ENCODE measurements around the gene AGBL5. TPM values are rescaled to one million over a fixed set of nuclear protein-coding genes. Genes with fewer than 3 reads are reported as not detected.

AGBL5 gene
- polyA plus RNA-seq, 2 of the 4 experiments (the other 2 are of a cell fraction), result 25.5 to 52.7 TPM

- TF ChIP-seq ESRRA (IDR thresholded peaks at IDR 0.05; ENCODE audit: borderline replicate concordance, low read length) (no peak), HEYL (CRISPR knock-in tag; IDR thresholded peaks at IDR 0.05) (no peak), PBX3 (IDR thresholded peaks at IDR 0.05) (no peak)
Observed at GRCh38 chr2:27018142-27018541, 33.3 kb upstream of the AGBL5 start (continued).

- H3K4me3 ChIP-seq, result no peak overlapping the region
- CTCF ChIA-PET, result interaction anchor here (1.1 to 12.2 kb wide), 6 partner anchors 14 to 414 kb away, joined by 3 to 758 read pairs (median 74); partner anchors contain the start of genes DPYSL5, MAPRE3 and TMEM214
- ATAC-seq, result no peak
- POLR2A ChIA-PET, result no interaction called here
- 91% methylated on average over 9 of the region's 9 CpGs for WGBS (ENCODE audit: missing lambda C conversion rate)
- FAIRE-seq, result no peak
- H3K4me1 ChIP-seq, result peaks cover 36% of the 10 kb centered on the region
- H3K4me2 ChIP-seq, result no peak overlapping the region
- no peak overlapping the region for H3K27ac ChIP-seq
- TF ChIP-seq ZSCAN20 (CRISPR knock-in tag; IDR thresholded peaks at IDR 0.05), result no peak
- TF ChIP-seq KDM5A (IDR thresholded peaks at IDR 0.05), result no peak
- TF ChIP-seq RFX5 (IDR thresholded peaks at IDR 0.05), result no peak
- TF ChIP-seq MAFK (IDR thresholded peaks at IDR 0.05; ENCODE audit: partially characterized antibody), result no peak
- no peak for TF ChIP-seq RAD21 (conservative IDR thresholded peaks at IDR 0.05 in 1 of 2, IDR thresholded peaks at IDR 0.05 in 1 of 2)
- no peak for TF ChIP-seq HOXB13 (CRISPR knock-in tag; IDR thresholded peaks at IDR 0.05; ENCODE audit: low read depth)
- no peak for TF ChIP-seq BCL3 (IDR thresholded peaks at IDR 0.05)
- no peak for TF ChIP-seq ZNF302 (CRISPR knock-in tag; IDR thresholded peaks at IDR 0.05)
- no peak for TF ChIP-seq NPAS2 (CRISPR knock-in tag; IDR thresholded peaks at IDR 0.05; ENCODE audit: borderline replicate concordance)
- TF ChIP-seq CBX8 (IDR thresholded peaks at IDR 0.05), result no peak
- no peak for TF ChIP-seq ZFP36 (IDR thresholded peaks at IDR 0.05; ENCODE audit: borderline replicate concordance, partially characterized antibody)
- no peaks in the 10 kb centered on the region for H3K9me3 ChIP-seq
- no peak for DNase-seq (ENCODE audit: low read depth in 1 of 2, low spot score in 1 of 2)
Observed at GRCh38 chr2:27019459-27019858, 32.0 kb upstream of the AGBL5 start.

- Histone ChIP-seq H3K9me3 (no peaks in the 10 kb centered on the region), H3K4me3 (no peak overlapping the region), H3K27ac (peak overlapping the region in 1 of 2 experiments; percentile 16; a peak in 1 of 6 replicates), H3K4me1 (peaks cover 33% of the 10 kb centered on the region), H3K4me2 (peak overlapping the region; percentile 13; the same call in 1 of the 3 replicates)
- ChIA-PET POLR2A (no interaction called here), CTCF (interaction anchor here (1.1 to 12.2 kb wide), 6 partner anchors 13 to 175 kb away, joined by 3 to 758 read pairs (median 74); partner anchors contain the start of genes DPYSL5, MAPRE3 and TMEM214)
- DNase-seq (ENCODE audit: low read depth in 1 of 2, low spot score in 1 of 2), result no peak
- FAIRE-seq, result no peak
- 75% methylated on average over 9 of the region's 9 CpGs for WGBS (ENCODE audit: missing lambda C conversion rate)
- TF ChIP-seq HES2 (IDR thresholded peaks at IDR 0.05), result no peak
- no peak for TF ChIP-seq BCL3 (IDR thresholded peaks at IDR 0.05)
- TF ChIP-seq MYC (IDR thresholded peaks at IDR 0.05; ENCODE audit: borderline replicate concordance, low read length), result no peak
- TF ChIP-seq ZFP36 (IDR thresholded peaks at IDR 0.05; ENCODE audit: borderline replicate concordance, partially characterized antibody), result no peak
- no peak for TF ChIP-seq CTCF (IDR thresholded peaks at IDR 0.05)
- TF ChIP-seq E2F6 (IDR thresholded peaks at IDR 0.05; ENCODE audit: borderline replicate concordance, low read depth), result no peak
- no peak for TF ChIP-seq NPAS2 (CRISPR knock-in tag; IDR thresholded peaks at IDR 0.05; ENCODE audit: borderline replicate concordance)
- no peak for ATAC-seq
Observed at GRCh38 chr2:27019931-27020855, 31.3 kb upstream of the AGBL5 start.
